ENCODE data around the gene ENO3.
"Not testable (repeated sequence)": the region's sequence is repeated elsewhere in the genome, so short reads cannot be mapped to it uniquely, and the experiment has no call there.

The ENO3 gene

GRCh38 chr17:4950746-4951204 is at the start of gene ENO3:
ENO3 (plus strand) TSS chr17:4951119; CDS start chr17:4951830, 711 bp downstream.
- FAIRE-seq = no peak

- no peak for FAIRE-seq
Observed at GRCh38 chr17:4901648-4902344, 49.1 kb upstream of the ENO3 start.

GRCh38 chr17:4902540-4902939 is 48.4 kb upstream of the ENO3 start:
- no peak for FAIRE-seq

- FAIRE-seq = peak; percentile 94
Observed at GRCh38 chr17:4903051-4903818, 47.7 kb upstream of the ENO3 start, which contains the start of gene CHRNE. CHRNE (minus strand) TSS chr17:4903098; CDS start chr17:4903063, 35 bp downstream.

GRCh38 chr17:4906642-4907041 is 44.3 kb upstream of the ENO3 start:
- FAIRE-seq = not testable (repeated sequence)

DNA sequence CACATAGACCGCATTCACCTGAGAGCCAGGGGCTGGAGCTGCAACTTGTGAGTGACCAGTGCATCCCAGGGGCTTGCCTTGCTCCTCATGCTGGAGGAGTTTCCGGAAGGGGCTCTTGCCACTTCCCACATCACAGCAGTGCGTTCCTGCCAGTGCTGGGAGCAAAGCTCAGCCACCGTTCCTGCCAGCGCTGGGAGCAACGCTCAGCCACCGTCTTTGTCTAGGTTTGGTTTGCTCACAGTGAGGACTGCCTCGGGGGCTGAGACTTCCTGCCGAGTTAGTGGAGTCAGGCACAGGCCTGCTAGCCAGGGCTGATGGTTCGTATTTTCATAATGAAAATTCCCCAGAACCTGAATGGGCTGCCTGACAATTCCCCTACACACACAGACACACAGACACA is 42.6 kb upstream of the ENO3 start:
- FAIRE-seq = no peak

- peak; percentile 94 for FAIRE-seq
Observed at GRCh38 chr17:4908711-4909496, 42.0 kb upstream of the ENO3 start.

DNA sequence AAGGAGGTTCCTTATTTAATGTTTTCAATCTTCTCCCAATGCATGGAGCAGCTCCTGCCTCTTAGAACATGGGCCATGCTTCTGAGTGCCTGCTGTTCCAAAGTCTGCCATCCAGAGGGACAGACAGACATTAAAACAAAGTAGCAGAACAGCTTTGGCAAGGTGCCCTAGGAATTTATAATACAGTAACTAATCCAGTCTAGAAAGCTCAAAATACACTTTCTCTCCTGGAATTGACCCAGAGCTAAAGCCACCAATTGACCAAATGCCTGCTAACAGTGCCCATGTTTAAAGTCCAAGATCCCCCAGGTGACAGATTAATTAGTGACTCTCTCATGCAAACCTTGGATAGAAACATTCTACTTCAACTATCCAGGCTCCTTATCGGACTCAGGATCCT is 36.9 kb upstream of the ENO3 start:
- no peak for FAIRE-seq

DNA sequence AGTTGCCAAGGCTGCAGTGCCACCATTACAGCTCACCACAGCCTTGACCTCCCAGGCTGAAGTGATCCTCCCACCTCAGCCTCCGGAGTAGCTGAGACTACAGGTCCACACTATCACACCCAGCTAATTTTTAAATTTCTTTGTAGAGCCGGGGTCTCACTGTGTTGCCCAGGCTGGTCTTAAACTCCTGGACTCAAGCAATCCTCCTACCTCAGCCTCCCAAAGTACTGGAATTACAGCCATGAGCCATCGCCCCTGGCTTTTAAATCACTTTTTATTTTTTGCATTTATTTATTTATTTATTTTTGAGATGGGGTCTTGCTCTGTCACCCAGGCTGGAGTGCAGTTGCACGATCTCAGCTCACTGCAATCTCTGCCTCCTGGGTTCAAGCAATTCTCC is 36.4 kb upstream of the ENO3 start:
- not testable (repeated sequence) for FAIRE-seq

GRCh38 chr17:4919511-4920047 is 31.3 kb upstream of the ENO3 start:
- FAIRE-seq = no peak

DNA sequence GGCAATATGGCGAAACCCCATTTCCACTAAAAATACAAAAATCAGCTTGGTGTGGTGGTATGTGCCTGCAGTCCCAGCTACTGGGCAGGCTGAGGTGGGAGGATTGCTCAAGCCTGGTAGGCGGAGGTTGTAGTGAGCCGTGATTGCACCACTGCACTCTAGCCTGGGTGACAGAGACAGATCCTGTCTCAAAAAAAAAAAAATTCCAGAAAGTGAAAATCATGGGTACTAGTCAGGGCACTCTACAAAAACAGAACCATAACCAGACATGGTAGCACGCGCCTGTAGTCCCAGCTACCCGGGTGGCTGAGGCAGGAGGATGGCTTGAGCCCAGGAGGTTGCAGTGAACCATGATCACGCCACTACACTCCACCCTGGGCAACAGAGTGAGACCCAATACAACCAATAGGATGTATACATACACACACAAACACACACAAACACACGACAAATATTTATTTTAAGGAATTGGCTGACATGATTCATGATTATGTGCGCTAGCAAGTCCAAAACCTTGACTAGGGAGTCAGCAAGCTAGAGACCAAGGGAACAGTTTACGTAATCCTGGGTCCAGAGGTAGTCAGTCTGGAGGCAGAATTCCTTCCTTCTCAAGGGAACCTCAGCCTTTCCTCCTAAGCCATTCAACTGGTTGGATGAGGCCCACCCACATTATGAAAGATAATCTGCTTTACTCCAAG is 30.4 kb upstream of the ENO3 start:
- FAIRE-seq = no peak

DNA sequence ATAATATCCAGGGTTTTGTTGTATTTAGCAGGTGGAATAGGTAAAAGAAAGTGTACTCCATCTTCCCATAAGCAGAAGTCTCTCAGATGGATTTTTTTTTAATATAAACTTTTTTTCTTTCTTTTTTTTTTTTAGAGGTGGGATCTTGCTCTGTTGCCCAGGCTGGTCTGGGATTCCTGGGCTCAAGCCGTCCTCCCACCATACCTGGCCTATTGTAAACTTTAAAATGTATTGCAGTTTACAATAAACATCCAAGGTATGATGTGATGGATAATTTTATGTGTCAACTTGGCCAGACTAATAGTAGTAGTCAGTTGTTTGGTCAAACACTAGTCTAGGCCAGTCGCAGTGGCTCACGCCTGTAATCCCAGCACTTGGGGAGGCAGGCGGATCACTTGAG is 29.6 kb upstream of the ENO3 start:
- no peak for FAIRE-seq

DNA sequence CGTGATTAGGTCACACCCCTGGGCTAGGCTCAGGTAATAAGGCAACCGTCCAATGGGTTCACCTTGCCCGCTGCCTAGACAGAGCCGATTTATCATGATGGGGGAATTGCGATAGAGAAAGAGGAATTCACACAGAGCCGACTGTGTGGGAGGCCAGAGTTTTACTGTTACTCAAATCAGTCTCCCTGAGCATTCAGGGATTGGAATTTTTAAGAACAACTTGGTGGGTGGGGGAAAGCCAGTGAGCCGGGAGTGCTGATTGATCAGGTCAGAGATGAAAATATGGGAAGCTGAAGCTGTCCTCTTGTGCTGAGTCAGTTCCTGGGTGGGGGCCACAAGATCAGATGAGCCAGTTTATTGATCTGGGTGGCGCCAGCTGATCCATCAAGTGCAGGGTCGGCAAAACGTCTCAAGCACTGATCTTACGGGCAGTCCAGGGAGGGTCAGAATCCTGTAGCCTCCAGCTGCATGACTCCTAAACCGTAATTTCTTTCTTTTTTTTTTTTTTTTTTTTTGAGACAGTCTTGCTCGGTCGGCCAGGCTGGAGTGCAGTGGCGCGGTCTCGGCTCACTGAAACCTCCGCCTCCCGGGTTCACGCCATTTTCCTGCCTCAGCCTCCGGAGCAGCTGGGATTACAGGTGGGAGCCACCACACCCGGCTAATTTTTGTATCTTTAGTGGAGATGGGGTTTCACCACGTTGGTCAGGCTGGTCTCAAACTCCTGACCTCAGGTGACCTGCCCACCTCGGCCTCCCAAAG is 24.2 kb upstream of the ENO3 start:
- not testable (repeated sequence) for FAIRE-seq

- FAIRE-seq = no peak
Observed at GRCh38 chr17:4928881-4929280, 22.0 kb upstream of the ENO3 start.

DNA sequence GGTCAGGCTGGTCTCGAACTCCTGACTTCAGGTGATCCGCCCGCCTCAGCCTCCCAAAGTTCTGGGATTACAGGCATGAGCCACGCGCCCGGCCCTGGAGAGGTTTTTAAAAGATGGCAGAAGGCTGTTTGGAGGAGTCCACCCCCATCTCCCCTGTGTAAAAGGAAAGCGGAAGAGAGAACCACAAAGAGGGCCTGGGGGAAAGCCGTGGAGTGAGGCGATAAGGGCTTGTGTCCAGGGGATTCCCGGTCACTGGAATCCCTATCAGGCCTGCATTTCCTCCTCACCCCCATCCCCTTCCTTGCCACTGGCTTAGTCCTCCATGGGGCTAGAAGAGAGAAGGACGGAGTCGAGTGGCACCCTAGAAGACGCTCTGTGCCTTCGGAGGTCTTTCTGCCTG is 19.0 kb upstream of the ENO3 start, which contains the start of gene GP1BA:
Gene GP1BA, plus strand, starts transcription at position 315 of the 400 bp plus-strand sequence. CDS start 328 bp downstream, outside the sequence.
- FAIRE-seq = no peak

DNA sequence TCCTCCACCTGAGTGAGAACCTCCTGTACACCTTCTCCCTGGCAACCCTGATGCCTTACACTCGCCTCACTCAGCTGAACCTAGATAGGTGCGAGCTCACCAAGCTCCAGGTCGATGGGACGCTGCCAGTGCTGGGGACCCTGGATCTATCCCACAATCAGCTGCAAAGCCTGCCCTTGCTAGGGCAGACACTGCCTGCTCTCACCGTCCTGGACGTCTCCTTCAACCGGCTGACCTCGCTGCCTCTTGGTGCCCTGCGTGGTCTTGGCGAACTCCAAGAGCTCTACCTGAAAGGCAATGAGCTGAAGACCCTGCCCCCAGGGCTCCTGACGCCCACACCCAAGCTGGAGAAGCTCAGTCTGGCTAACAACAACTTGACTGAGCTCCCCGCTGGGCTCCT is 18.2 kb upstream of the ENO3 start:
- FAIRE-seq = no peak

- FAIRE-seq = no peak
Observed at GRCh38 chr17:4933646-4934045, 17.3 kb upstream of the ENO3 start.

DNA sequence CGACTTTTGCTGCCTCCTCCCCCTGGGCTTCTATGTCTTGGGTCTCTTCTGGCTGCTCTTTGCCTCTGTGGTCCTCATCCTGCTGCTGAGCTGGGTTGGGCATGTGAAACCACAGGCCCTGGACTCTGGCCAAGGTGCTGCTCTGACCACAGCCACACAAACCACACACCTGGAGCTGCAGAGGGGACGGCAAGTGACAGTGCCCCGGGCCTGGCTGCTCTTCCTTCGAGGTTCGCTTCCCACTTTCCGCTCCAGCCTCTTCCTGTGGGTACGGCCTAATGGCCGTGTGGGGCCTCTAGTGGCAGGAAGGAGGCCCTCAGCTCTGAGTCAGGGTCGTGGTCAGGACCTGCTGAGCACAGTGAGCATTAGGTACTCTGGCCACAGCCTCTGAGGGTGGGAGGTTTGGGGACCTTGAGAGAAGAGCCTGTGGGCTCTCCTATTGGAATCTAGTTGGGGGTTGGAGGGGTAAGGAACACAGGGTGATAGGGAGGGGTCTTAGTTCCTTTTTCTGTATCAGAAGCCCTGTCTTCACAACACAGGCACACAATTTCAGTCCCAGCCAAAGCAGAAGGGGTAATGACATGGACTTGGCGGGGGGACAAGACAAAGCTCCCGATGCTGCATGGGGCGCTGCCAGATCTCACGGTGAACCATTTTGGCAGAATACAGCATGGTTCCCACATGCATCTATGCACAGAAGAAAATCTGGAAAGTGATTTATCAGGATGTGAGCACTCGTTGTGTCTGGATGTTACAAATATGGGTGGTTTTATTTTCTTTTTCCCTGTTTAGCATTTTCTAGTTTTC is 16.5 kb upstream of the ENO3 start:
- FAIRE-seq = no peak

DNA sequence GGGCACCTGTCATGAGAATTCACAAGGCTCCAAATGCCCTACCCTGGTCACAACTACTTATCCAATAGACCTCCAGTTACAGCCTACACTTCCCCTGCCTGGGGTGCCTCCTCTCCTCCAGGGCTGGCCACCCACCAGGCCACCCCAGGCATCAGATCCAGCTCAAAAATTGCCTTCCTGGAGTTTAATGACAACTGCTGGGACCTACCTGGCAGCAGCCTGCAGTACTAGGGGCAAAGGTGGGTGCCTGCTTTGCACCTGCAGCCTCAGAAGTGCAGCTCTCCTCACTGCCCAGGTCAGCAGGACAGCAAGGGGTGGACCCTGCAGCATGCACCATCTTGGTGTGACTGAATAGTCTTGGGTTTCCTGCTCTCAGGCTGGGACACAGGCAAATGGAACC is 15.3 kb upstream of the ENO3 start:
- no peak for FAIRE-seq

DNA sequence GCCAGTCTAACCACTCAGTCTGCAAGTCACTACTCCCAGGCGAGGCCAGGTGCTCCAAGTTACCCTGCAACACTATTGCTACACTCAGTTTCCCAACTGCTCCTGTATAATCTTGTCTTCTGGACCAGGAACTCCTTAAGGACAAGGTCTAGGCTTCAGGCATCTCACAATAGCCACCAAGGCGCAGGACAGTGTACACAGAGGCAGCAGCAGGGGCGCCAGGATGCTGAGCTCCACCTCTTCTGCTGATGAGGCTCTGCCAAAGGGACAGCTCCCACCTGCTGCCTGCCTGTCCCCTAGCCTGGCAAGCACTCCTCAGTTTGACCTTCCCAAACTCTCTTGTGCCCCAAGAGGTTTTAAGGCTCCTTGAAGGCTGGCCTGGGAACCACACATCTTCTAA is 14.5 kb upstream of the ENO3 start:
- FAIRE-seq = no peak

GRCh38 chr17:4937553-4937952 is 13.4 kb upstream of the ENO3 start:
- FAIRE-seq = no peak
